Thyroid gland (tissue), 4 donors: Measurements from ENCODE around the gene RIMS3. TPM values are rescaled to one million over a fixed set of nuclear protein-coding genes. Genes with fewer than 3 reads are reported as not detected.

Experiments
- total RNA-seq, 4 donors: library from RNA; depleted of rRNA; stranded (reverse); fragments of >200 nt; gene quantifications; one replicate each; pipeline ENCODE4 v1.2.3, GENCODE V29; 2016

Gene RIMS3
- total RNA-seq, 4 donors from 2014 or later = 2.1 to 4.4 (median 3.5) TPM

Other genes starting within 250 kb of the RIMS3 start
- gene ZFP69B, start 215.2 kb downstream of the RIMS3 start, total RNA-seq = 1 to 10 TPM in 1 of 4 donors, under 1 TPM in 1, not detected in 2; 0.40 to 1.0 TPM
- 1 to 10 TPM in 3 of 4 donors, under 1 TPM in 1; 0.92 to 4.8 (median 3.0) TPM for gene ZFP69, start 188.4 kb downstream of the RIMS3 start, total RNA-seq
- 10 to 100 TPM in 3 of 4 donors, 1 to 10 TPM in 1; 6.0 to 14.2 (median 11.2) TPM for gene EXO5, start 156.9 kb downstream of the RIMS3 start, total RNA-seq
- 1 to 10 TPM; 6.2 to 9.3 (median 7.1) TPM for gene ZNF684, start 134.0 kb downstream of the RIMS3 start, total RNA-seq
- gene NFYC, start 26.0 kb upstream of the RIMS3 start, total RNA-seq = 100 to 1,000 TPM in 1 of 4 donors, 10 to 100 TPM in 3; 70.5 to 175 (median 96.7) TPM
- 1 to 10 TPM in 1 of 4 donors, under 1 TPM in 3; 0.11 to 1.1 (median 0.40) TPM for gene KCNQ4, start 118.1 kb upstream of the RIMS3 start, total RNA-seq
- gene CITED4, start 196.7 kb upstream of the RIMS3 start, total RNA-seq = 10 to 100 TPM in 3 of 4 donors, 1 to 10 TPM in 1; 8.8 to 28.1 (median 20.3) TPM